HG02938 (cell line): ENCODE measurements around the gene ZBTB12.
"Not testable (repeated sequence)": the region's sequence is repeated elsewhere in the genome, so short reads cannot be mapped to it uniquely, and the experiment has no call there.

Experiments used
- ATAC-seq: cut with Tn5 transposase; IDR thresholded peaks from one replicate; pipeline ENCODE4 v1.9.1; 2021; ENCODE audit warnings: mild to moderate bottlenecking, moderate library complexity; ENCODE audit not compliant: unreplicated experiment

The ZBTB12 gene

GRCh38 chr6:31901953-31902643, at the start of gene ZBTB12:
Gene ZBTB12 (minus strand): TSS chr6:31902086. CDS start chr6:31901305, 781 bp downstream.
- ATAC-seq: no peak

DNA sequence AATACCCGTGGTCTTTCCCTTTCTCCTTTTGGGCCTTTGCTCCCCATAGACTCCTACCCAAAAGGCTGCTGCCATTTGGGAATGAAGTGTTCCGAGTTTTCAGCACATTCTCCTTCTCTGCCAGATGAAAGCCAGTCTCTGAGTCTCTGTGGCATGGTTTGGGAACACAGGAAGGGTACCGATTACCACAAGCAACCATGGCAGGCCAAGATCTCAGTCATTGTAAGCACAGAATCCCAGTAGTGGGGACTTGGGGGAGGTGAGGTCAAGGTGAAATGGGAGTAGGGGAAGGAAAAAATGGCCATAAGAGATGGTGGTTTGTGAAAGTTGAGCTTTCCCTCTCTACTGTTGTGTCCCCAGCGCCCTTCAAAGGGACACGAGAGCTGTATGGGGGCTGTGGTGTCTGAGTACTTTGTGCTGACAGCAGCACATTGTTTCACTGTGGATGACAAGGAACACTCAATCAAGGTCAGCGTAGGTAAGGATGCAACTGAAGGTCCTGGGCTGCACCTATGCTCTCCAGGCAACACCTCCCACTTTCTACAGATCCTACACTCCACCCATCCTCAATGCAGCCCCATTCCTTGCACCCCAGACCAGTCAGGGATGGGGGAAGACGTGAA, 48.2 kb upstream of the ZBTB12 start:
- ATAC-seq: no peak

GRCh38 chr6:31948753-31949413, 47.0 kb upstream of the ZBTB12 start:
- no peak for ATAC-seq

DNA sequence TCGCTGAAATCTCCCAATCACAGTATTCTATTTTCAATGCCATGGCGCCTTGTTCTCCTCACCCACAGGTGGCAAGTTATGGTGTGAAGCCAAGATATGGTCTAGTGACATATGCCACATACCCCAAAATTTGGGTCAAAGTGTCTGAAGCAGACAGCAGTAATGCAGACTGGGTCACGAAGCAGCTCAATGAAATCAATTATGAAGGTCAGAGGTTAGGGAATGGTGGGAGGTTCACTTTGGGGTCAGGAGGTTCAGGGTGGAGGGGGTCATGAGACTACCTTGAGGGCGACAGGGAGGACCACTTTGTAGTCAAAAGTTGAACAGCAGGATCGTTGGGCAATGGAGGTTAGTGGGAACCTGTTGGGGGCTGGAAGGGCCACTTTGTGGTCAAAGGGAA, 46.4 kb upstream of the ZBTB12 start:
- ATAC-seq: no peak

GRCh38 chr6:31947864-31948263, 46.0 kb upstream of the ZBTB12 start:
- ATAC-seq: no peak

- no peak for ATAC-seq
These were observed 45.3 kb upstream of the ZBTB12 start for GRCh38 chr6:31947070-31947675.

DNA sequence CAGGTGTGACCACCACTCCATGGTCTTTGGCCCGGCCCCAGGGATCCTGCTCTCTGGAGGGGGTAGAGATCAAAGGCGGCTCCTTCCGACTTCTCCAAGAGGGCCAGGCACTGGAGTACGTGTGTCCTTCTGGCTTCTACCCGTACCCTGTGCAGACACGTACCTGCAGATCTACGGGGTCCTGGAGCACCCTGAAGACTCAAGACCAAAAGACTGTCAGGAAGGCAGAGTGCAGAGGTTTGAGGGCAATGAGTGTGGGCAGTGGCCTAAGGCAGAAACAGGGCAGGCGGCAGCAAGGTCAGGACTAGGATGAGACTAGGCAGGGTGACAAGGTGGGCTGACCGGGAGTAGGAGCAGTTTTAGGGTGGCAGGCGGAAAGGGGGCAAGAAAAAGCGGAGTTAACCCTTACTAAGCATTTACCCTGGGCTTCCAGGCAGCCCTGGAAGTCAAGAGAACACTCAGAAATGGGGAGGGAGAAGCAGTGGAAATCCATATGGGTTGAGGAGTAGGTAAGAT, 44.5 kb upstream of the ZBTB12 start:
- no peak for ATAC-seq

DNA sequence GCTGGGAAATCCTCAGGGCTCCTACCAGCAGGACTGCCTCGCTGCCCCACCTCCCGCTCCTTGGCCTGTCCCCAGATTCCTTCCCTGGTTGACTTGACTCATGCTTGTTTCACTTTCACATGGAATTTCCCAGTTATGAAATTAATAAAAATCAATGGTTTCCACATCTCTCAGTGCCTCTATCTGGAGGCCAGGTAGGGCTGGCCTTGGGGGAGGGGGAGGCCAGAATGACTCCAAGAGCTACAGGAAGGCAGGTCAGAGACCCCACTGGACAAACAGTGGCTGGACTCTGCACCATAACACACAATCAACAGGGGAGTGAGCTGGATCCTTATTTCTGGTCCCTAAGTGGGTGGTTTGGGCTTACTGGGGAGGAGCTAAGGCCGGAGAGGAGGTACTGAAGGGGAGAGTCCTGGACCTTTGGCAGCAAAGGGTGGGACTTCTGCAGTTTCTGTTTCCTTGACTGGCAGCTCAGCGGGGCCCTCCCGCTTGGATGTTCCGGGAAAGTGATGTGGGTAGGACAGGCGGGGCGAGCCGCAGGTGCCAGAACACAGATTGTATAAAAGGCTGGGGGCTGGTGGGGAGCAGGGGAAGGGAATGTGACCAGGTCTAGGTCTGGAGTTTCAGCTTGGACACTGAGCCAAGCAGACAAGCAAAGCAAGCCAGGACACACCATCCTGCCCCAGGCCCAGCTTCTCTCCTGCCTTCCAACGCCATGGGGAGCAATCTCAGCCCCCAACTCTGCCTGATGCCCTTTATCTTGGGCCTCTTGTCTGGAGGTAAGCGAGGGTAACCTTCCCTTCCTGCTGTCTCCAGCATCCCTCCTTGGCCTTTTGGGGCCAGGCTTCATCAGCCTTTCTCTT, 43.9 kb upstream of the ZBTB12 start, which contains the start of gene CFB:
Gene CFB, plus strand, starts transcription at position 589 of the 863 bp plus-strand sequence. Its CDS starts 127 bp downstream, at position 716.
- ATAC-seq: no peak

GRCh38 chr6:31945154-31945506, 43.2 kb upstream of the ZBTB12 start:
- ATAC-seq: no peak

DNA sequence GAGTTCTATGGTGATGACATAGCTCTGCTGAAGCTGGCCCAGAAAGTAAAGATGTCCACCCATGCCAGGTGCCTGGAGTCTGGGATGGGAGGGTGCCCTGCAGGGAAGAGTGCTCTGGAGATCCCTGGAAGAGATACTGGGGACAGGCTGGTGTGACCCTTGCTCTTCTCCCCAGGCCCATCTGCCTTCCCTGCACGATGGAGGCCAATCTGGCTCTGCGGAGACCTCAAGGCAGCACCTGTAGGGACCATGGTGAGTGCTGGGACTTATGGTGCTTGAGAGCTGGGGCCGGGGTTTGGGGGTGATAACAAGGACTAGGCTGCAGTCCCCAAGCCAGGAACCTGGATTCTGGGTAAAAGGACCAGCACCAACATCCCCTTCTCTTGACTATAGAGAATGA, 41.9 kb upstream of the ZBTB12 start:
- ATAC-seq: no peak

DNA sequence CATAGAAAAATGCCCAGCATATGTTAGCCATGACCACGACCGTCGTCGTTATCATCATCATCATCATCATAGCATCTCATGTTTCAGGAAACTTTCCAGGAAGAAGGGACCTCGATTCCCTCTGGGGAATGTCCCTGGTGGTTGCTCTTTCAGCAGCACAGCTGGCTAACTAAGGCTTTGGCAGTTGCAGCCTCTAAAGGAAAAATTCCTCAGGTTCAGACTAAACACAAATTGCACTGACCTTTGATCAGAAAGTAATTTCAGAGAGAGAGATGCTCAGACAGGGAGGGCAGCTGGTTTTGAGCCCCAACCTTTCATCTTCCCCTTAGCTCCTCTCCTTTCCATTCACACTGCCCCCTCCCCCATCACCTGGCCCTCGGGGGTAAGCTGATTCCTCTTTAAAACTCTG, 38.4 kb upstream of the ZBTB12 start:
- ATAC-seq: no peak

DNA sequence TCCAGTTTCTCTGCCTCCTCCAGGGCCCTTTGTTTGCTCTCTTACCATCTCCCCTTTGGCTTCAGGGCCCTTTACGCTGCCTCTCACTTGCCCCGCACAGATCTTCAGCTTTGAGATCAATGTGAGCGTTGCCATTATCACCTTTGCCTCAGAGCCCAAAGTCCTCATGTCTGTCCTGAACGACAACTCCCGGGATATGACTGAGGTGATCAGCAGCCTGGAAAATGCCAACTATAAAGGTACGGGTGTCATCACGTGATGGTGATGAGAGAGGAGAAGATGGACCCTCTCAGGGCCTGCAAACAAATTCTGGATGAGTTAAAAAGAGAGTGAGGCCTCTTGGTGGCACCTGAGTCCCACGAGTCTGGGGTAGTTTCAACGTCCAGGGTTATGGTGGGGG, 33.9 kb upstream of the ZBTB12 start:
- no peak for ATAC-seq

DNA sequence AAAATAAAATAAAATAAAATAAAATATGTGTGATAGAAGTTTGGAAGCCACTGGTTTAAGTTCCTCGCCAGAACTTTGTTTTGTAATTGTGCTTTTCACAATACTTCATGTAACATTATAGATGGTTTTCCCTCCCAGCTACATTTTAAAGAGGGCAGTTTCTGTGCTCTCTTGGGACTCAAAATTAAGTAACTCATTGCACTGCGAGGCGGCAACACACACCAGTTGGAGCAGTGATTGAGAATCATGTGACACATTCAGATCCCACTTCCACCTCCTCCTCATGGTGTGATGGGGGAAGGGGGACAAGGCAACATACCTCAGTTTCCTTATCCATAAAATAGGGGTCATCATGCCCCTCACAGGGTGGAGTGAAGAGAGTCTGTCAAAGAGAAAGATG, 33.1 kb upstream of the ZBTB12 start:
- no peak for ATAC-seq

DNA sequence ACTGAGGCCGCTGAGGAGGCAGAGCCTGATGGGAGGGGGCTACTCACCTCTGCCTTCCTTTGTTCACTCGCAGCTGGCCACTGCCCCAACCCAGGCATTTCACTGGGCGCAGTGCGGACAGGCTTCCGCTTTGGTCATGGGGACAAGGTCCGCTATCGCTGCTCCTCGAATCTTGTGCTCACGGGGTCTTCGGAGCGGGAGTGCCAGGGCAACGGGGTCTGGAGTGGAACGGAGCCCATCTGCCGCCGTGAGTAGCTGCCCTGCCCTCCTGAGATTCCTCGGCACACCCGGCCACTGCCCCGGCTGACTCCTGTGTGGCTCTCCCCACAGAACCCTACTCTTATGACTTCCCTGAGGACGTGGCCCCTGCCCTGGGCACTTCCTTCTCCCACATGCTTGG, 31.7 kb upstream of the ZBTB12 start:
- ATAC-seq: no peak

DNA sequence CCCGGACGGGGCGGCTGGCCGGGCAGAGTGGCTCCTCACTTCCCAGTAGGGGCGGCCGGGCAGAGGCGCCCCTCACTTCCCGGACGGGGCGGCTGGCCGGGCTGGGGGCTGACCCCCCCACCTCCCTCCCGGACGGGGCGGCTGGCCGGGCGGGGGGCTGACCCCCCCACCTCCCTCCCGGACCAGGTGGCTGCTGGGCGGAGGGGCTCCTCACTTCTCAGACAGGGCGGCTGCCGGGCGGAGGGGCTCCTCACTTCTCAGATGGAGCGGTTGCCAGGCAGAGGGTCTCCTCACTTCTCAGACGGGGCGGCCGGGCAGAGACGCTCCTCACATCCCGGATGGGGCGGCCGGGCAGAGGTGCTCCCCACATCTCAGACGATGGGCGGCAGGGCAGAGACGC, 30.3 kb upstream of the ZBTB12 start:
- not testable (repeated sequence) for ATAC-seq

DNA sequence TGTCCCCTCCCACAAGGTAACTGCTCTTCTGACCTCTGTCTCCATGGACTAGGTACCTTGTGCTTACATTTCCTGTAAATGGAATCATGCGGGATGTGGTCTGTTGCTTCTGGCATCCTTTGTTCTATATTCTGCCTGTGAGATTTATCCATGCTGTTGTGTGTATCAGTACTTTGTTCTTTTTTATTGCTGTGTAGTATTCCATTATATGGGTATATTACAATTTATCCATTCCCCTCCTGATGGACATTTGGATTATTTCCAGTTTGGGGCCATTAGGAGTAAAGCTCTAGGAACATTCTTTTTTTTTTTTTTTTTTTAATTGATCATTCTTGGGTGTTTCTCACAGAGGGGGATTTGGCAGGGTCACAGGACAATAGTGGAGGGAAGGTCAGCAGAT, 29.1 kb upstream of the ZBTB12 start:
- ATAC-seq: no peak

DNA sequence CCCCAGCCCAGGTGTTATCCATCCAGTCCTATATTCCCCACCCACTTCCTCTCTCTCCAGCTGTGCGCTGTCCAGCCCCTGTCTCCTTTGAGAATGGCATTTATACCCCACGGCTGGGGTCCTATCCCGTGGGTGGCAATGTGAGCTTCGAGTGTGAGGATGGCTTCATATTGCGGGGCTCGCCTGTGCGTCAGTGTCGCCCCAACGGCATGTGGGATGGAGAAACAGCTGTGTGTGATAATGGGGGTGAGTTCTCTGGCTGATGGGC, 26.7 kb upstream of the ZBTB12 start:
- no peak for ATAC-seq

DNA sequence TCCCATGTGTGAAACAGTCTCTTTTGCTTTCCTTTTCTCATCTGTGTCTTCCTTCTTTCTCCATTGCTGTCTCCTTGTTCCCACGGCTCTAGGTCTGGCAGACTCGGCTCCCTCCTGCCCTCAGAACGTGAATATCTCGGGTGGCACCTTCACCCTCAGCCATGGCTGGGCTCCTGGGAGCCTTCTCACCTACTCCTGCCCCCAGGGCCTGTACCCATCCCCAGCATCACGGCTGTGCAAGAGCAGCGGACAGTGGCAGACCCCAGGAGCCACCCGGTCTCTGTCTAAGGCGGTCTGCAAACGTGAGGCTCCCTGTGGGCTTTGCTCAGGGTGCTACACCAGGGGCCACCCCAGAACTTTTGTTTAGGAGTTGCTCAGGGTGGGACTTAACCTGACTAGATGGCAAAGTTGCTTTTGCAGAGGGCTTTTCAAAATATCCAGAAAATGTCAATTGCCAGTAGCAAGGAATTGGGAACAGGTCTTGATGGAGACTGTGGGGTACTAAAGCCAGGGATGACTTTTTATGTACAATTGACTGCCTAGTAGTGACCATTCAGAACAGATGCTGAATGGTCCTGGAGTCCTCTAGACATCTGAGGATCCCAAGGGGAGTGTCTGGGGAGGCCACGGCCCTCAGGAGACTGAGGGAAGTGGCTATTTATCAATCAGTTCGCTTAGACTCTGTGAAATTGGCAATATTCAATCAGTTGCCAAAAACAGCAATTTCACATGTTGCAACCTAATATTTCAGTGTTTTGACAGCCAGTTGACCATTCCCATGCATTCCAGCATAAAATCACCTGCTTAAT, 26.2 kb upstream of the ZBTB12 start:
- no peak for ATAC-seq

- no peak for ATAC-seq
These were observed 25.5 kb upstream of the ZBTB12 start, which contains the start of gene C2 for GRCh38 chr6:31927242-31927862. Gene C2 (plus strand): TSS chr6:31927717. CDS start chr6:31927753, 36 bp downstream.

GRCh38 chr6:31922942-31923341, 21.1 kb upstream of the ZBTB12 start:
- no peak for ATAC-seq
